AG08396 (cell line): ENCODE data around the gene UQCRQ.

Experiments used
- DNase-seq: peaks from one replicate; pipeline ENCODE4 v3.0.0; 2012; ENCODE audit warnings: low spot score, mixed read lengths

The UQCRQ gene

DNA sequence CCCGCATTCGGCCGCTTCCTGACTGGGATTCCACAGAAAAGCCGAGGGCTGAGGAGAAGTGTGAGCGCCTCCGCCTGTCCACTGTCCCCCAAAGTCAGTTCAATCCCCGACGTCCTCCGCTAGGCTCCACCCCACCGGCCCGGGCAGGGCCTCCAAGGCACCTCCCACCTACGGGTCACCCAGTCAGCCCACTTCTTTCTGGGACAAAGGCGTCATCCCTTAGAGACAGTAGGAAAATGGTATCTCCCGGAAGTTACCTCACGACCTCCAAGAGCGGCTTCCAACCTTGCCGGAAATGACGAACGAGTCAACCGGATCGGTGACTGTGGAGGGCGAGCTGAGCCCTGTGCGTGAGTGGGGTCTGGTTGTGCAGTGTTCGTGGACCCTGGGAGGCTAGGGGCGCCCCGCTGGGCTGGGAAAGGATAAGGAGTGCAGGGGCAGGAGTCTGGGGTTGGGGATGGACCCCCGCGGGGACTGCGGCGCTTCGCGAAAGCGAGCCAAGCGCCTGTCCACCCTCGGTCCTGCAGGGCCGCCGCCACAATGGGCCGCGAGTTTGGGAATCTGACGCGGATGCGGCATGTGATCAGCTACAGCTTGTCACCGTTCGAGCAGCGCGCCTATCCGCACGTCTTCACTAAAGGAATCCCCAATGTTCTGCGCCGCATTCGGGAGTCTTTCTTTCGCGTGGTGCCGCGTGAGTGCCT lies at the start of gene UQCRQ, which contains the start of gene GDF9:
TSS of gene UQCRQ (plus strand) at position 301 of the 704 bp plus-strand sequence. CDS start at position 541, 240 bp downstream.
TSS of gene GDF9 (minus strand) at position 128 of the 704 bp plus-strand sequence. CDS start 1,936 bp downstream, outside the sequence.
- DNase-seq, result peak; percentile 95

DNA sequence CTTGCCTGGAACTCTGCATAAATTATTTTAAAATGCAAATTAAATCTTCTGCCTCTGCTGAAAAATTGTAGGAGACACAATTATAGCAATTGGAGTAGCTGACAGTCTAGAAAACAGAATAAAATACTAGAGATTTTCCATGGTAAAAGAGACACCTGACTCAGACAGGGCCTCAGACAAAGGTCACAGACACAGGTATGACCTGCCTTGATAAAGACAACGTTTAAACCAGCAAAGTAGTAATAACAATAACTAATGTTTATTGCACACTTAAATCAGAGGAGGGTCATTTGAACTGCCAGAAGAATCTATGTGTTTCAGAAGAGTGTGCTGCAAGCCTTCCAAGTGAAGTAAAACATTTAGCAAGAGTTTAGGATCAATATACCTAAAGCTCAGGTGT lies 49.4 kb upstream of the UQCRQ start:
- no peak for DNase-seq

DNA sequence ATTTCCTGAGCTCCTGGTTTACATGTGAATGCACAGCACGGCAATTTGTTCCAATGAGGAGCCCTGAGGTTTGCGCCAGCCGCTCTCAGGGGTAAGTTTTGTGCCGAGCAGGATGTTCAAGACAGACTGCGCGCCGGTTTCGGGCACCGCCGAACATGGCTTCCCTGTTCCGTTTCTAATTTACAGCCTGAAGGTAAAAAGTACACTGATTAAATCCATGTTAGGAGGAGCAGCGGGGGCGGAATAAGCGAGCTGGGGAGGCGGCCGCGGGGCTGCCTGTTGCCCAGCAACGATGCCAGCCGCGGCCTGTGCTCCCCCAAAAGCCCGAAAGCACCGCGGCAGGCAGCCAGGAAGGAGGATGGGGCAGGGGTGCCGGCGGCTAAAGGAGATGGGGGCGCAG lies 47.0 kb upstream of the UQCRQ start:
- DNase-seq, result no peak

- peak; percentile 93 for DNase-seq
Measured at GRCh38 chr5:132820162-132820754, 46.2 kb upstream of the UQCRQ start.

GRCh38 chr5:132821350-132821749 lies 45.1 kb upstream of the UQCRQ start:
- no peak for DNase-seq

DNA sequence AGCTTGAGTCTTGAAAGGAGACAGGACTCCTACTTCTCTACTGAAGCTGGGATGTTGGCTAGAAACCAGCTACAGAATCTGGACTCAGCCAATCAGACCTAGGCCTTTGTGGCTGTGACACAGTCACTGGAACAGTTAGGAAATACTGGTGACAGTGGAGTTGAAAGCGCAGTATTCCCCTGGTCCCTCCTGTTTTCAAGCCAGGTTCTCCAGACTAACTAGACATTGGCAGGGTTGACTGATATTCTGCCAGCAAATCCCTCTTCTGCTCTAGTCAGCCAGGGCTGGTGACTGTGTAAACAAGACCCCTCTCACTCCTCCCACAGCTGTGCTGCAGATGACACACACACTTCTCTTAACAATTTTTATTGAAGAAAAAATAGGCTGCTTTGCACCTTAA lies 44.7 kb upstream of the UQCRQ start:
- peak; percentile 80 for DNase-seq

GRCh38 chr5:132822650-132823480 lies 43.6 kb upstream of the UQCRQ start:
- no peak for DNase-seq

GRCh38 chr5:132823481-132824050 lies 42.9 kb upstream of the UQCRQ start:
- no peak for DNase-seq

DNA sequence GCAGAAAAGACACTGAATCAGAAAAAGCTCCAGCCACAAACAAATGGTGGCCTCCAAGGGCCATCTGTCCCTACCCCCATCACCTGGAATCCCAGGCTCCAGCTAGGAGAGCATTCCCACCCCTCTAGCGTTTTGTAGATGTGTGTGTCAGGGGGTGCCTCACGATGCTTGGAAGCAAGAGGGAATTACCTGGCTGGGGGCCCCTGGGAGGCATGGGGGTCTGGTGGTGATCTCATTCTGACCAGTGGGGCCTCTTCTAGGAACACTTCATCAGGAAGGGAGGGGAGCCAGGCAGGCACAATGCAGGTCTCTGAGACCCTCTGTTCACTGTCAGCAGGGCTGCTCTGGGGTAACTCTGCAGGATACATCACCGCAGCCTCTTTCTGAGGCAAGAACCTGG lies 42.0 kb upstream of the UQCRQ start:
- no peak for DNase-seq

GRCh38 chr5:132825033-132825833 lies 41.2 kb upstream of the UQCRQ start:
- DNase-seq, result no peak

DNA sequence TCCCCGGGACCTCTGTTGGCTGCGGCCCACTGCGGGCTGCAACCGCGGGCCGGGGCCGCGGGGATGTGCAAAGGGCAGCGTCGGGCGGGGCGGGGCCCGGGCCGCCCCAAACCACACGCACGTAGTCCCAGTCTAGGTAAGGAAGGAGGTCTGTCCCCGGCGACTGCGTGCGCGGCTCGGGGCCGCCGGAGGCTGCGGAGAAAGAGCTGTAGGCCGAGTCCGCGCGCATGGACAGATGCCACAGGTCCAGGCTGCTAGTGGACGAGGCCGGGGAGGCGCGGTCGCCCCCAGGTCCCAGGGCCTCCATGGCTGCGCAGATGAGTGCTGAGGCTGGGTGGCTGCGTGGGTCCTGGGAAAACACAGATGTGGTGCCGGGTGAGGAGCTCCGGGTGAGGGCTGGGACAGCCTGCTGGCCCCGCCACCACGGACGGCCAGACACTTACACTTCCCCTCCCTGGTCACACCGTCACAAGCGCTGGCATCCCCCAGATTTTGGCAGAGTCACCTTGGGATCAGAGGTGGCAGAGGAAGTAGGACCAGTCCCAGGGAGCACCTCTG lies 40.5 kb upstream of the UQCRQ start:
- no peak for DNase-seq

DNA sequence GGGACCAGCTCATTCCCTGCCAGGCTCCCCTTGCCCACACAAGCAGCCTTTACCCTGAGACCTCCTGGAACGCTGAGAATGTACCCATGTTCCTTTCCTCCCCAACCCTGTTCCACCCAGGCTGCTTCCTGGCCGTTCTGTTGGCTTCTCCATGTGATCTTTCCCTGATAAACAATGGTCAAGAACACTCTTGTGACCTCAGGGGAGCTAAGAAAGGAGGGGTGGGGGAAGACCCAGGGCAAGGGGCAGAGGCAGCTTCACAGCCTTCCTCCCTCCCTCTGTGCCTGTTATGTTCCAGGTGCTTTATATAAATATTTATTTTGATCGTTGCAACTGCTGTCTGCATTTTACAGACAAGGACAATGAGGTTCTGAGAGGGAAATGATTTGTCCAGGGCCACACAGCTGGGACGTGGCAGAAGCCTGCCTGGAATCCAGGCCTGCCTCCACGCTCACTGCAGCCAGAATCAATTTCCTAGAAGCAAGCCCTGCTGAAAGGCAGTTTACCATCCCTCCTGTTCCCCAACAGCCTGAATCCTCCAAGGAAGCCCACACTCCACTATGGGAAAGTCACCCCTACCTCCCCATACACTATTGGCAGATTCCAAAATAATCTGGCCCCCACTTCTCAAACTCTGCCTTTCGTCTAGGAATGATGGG lies 39.9 kb upstream of the UQCRQ start:
- no peak for DNase-seq

DNA sequence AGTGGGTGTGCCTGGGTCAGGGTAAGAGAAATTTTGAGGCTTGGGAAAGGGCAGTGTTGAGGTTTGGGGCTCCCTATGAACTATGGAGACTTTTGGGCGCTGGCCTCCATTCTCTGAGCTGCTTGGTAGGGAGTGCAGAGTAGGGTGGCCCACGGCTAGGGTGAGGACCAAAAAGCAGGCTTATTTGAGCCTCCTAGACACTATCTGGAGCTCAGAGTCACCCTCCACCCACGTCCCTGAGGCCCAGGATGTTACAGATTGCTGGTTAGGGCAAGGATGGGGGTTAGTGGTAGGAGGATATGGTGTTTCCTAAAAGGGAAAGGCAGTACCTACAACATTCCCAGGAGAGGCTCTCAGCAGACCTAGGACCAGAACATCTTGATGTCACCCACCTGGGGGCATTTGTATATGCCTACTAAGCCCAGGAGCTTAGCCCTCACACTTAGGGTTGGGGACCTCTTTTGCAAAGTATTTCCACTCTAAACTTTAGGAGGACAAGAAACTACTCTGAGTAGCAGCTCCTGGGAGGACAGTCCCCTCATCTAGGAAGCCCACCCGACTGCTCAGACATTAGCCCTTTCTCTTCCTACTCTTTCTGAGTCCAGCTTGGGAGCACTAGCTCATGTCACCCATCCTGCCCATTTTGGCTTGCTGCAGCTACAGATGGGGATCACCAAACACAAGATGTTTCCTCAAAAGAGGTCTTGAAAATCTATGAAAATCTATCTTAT lies 38.3 kb upstream of the UQCRQ start:
- DNase-seq, result no peak

DNA sequence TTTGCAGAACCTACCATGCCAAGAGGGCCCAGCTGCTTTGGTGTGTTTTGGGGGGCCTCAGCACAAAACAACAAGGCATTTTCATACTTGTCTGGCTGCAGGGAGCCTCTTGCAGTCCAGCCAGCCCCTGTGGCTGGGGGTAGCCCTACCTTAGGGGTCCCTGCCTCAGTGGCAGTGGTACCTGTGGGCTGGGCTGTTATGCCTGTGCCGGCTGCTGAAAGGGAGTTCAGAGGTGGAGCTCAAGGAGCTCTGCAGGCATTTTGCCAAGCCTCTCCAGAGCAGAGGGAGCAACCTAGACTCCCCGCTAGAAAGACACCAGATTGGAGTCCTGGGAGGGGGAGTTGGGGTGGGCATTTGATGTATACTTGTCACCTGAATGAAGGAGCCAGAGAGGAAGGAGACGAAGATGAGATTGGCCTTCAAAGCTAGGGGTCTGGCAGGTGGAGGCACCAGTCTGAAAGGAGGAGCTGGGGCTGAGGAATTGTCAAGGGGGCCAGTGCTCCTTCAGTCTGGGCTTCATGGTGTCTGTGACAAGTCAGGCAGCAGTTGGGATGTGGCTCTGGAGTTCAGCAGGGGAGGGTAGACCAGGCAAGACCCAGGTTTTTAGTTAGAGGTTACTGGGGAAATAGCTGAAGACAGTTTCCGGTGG lies 37.5 kb upstream of the UQCRQ start:
- no peak for DNase-seq

GRCh38 chr5:132829742-132830435 lies 36.6 kb upstream of the UQCRQ start:
- DNase-seq, result peak; percentile 94

DNA sequence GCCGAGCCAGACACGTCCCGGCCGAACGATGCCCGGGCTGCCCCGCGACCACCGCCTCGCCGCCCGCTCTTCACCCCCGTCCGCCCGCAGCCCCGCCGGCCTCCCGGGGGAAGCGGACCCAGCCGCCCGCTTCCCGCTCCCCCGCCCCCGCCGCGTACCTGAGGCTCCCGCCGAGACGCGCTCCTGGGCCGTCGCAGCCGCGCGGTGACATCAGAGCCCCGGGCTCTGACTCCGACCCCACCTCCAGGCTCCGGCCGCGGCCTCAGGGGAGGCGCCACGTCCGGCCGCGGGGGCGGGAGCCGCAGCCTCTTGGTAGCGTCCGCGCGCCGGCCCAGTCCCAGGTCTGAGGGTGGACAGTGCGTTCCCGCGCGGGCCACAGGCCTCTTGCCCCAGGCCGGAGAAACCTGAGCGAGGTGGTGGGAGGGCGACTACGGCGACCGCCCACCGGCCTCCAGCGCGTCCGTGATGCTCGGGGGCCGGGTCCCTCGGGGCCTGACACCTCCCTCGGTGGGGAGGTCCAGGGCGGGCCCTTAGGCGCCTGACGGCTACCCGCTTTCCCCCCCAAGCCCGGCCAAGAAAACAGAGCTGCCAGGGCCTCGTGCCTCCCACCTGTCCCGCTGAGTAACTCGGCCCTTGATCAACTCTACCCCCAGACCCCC lies 35.9 kb upstream of the UQCRQ start, which contains the start of gene SHROOM1:
TSS of gene SHROOM1 (minus strand) at position 212 of the 659 bp plus-strand sequence. CDS start 4,507 bp downstream, outside the sequence.
- DNase-seq, result peak; percentile 88

- DNase-seq, result no peak
Measured at GRCh38 chr5:132831095-132831860, 35.2 kb upstream of the UQCRQ start.
